Glutamatergic neuron (in vitro differentiated cells): Measurements from ENCODE around the gene TCEAL9. TPM values are rescaled to one million over a fixed set of nuclear protein-coding genes. Genes with fewer than 3 reads are reported as not detected.

Experiments
- DNase-seq: peaks from one replicate; pipeline ENCODE4 v3.0.0; 2022
- H3K27ac Mint-ChIP-seq: one replicate; pipeline ENCODE4 v1.8.0; 2020; ENCODE audit warnings: mild to moderate bottlenecking, mixed read lengths, inconsistent platforms; ENCODE audit not compliant: unreplicated experiment
- H3K27me3 Mint-ChIP-seq: one replicate; pipeline ENCODE4 v1.8.0; 2020; ENCODE audit warnings: mild to moderate bottlenecking, moderate library complexity, mixed read lengths, inconsistent platforms; ENCODE audit not compliant: unreplicated experiment
- H3K36me3 Mint-ChIP-seq: one replicate; pipeline ENCODE4 v1.8.0; 2020; ENCODE audit warnings: mild to moderate bottlenecking, mixed read lengths, inconsistent platforms; ENCODE audit not compliant: unreplicated experiment
- H3K4me1 Mint-ChIP-seq: one replicate; pipeline ENCODE4 v1.8.0; 2020; ENCODE audit warnings: mild to moderate bottlenecking, low read depth, mixed read lengths, inconsistent platforms; ENCODE audit not compliant: unreplicated experiment
- H3K4me3 Mint-ChIP-seq: one replicate; pipeline ENCODE4 v1.8.0; 2020; ENCODE audit warnings: mild to moderate bottlenecking, mixed read lengths, inconsistent platforms; ENCODE audit not compliant: unreplicated experiment
- H3K9me3 Mint-ChIP-seq: one replicate; pipeline ENCODE4 v1.8.0; 2020; ENCODE audit warnings: mild to moderate bottlenecking, moderate library complexity, mixed read lengths, inconsistent platforms; ENCODE audit not compliant: unreplicated experiment
- CTCF ChIP-seq: fragments of 200-600 bp; sonication (generic); IDR thresholded peaks from one replicate; pipeline ENCODE4 v1.5.0; 2021; ENCODE audit not compliant: partially characterized antibody, unreplicated experiment
- total RNA-seq: library from RNA; stranded (reverse); fragmentation: NEBNext Ultra II Directional; extraction: Animal tissue kit (Norgen Biotek cat#: 25700); gene quantifications from one replicate; pipeline ENCODE4 v1.2.1, GENCODE V29; 2021; ENCODE audit not compliant: unreplicated experiment

The TCEAL9 gene
- total RNA-seq, 1 donor from 2014 or later: 27.0 TPM

DNA sequence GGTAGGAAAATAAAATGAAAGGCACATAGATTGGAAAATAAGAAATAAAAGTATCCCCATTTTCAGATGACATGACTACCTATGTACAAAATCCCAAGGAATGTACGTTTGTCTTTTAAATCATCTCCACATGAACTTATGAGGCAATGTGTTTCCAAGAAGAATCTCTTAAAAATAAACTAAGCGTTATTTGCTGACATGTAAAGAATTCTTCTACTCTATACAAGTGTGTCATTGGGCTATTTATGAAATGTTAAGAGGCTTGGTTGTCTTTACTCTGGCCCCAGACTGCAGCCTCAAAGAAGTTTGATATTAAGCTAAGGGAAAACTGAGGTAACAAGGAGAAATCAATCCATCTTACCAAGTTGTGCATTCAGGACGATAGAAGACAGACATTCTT lies 37.2 kb downstream of the TCEAL9 start:
- no peak for TF ChIP-seq CTCF
- Mint-ChIP-seq H3K36me3 (no peaks in the 10 kb centered on the region), H3K4me3 (no peak overlapping the region), H3K4me1 (no peaks in the 10 kb centered on the region), H3K9me3 (no peaks in the 10 kb centered on the region), H3K27ac (no peak overlapping the region), H3K27me3 (no peaks in the 10 kb centered on the region)
- no peak for DNase-seq

DNA sequence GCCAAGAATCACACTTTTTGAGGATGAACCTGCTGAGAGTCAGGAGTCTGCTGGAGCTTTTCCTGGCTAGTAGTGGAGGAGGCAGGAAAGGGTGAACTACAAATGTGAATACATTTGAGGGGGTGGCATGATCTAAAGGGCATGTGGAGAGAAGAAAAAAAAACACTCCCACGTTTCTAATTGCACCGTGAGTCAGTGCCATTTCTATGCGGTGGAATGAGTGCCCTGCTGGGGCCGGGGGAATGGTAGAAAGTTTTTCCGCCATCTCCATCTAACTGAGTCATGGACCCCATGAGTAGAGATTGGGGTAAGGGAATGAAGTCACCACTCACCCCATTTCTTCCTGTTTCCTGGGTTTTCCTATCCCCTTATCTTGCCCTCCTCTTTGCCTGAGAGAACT lies 39.9 kb downstream of the TCEAL9 start:
- no peak for DNase-seq
- Mint-ChIP-seq H3K4me3 (no peak overlapping the region), H3K4me1 (no peaks in the 10 kb centered on the region), H3K27me3 (peaks cover 1% of the 10 kb centered on the region), H3K9me3 (no peaks in the 10 kb centered on the region), H3K27ac (no peak overlapping the region), H3K36me3 (no peaks in the 10 kb centered on the region)
- TF ChIP-seq CTCF: no peak

DNA sequence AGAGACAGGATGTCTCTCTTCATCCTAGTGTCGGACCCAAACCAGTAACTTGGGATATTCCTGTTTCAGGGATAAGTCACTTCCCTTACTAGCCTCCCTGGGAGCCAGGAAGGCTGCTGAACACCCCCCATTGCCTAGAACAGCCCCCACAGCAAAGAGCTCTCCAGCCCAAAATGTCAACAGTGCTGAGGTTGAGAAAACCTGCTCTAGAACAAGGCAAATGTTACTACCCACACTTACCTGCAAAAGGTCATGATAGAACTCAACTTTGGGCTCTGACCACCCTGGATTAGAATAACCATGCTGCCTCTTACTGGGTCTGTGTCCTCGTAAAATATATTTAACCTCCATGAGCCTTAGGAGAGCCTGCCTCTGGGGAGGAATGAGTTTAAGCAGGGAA lies 40.4 kb downstream of the TCEAL9 start:
- TF ChIP-seq CTCF: no peak
- DNase-seq: no peak
- H3K9me3 Mint-ChIP-seq: no peaks in the 10 kb centered on the region
- H3K4me3 Mint-ChIP-seq: no peak overlapping the region
- no peaks in the 10 kb centered on the region for H3K4me1 Mint-ChIP-seq
- H3K36me3 Mint-ChIP-seq: no peaks in the 10 kb centered on the region
- H3K27ac Mint-ChIP-seq: no peak overlapping the region
- peaks cover 1% of the 10 kb centered on the region for H3K27me3 Mint-ChIP-seq

- no peak overlapping the region for H3K27ac Mint-ChIP-seq
- no peak overlapping the region for H3K4me3 Mint-ChIP-seq
- no peaks in the 10 kb centered on the region for H3K4me1 Mint-ChIP-seq
- no peak for DNase-seq
- no peaks in the 10 kb centered on the region for H3K9me3 Mint-ChIP-seq
- peaks cover 1% of the 10 kb centered on the region for H3K27me3 Mint-ChIP-seq
- no peak for TF ChIP-seq CTCF
- H3K36me3 Mint-ChIP-seq: no peaks in the 10 kb centered on the region
Measured at GRCh38 chrX:103397707-103398106, 41.4 kb downstream of the TCEAL9 start.

DNA sequence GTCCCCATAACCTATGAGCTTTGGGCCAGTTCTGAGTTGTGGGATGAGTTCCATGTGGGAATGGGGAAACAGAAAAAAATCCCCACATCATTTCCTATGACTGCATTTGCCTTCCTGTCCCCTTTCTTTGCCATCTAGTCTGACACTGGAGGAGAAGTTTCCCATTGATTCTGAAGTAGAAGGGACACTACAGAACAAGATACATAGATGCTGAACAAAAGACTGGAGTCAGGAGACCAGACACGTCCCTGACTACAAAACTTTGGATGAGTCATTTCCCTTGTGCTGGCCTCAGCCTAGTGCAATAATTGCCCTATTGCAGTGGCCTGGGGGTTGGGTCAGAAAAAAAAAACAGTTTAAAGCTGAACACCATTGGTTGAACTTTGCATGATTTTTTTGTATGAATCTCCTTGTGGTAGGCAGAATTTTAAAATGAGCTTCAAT lies 42.1 kb downstream of the TCEAL9 start:
- Mint-ChIP-seq H3K36me3 (no peaks in the 10 kb centered on the region), H3K9me3 (no peaks in the 10 kb centered on the region), H3K27ac (no peak overlapping the region), H3K4me3 (no peak overlapping the region), H3K27me3 (peaks cover 1% of the 10 kb centered on the region), H3K4me1 (no peaks in the 10 kb centered on the region)
- DNase-seq: no peak
- TF ChIP-seq CTCF: no peak
